UCSD-AML1 (cell line): ENCODE measurements around the gene GSTA5.
"Not testable (repeated sequence)": the region's sequence is repeated elsewhere in the genome, so short reads cannot be mapped to it uniquely, and the experiment has no call there.

Source experiments
- DNase-seq: peaks from one replicate; lab custom pipeline; 2025; ENCODE audit not compliant: unreplicated experiment; lab: John Stamatoyannopoulos, UW

GSTA5 gene

GRCh38 chr6:52794366-52794765, 46.2 kb downstream of the GSTA5 start:
- not testable (repeated sequence) for DNase-seq

DNA sequence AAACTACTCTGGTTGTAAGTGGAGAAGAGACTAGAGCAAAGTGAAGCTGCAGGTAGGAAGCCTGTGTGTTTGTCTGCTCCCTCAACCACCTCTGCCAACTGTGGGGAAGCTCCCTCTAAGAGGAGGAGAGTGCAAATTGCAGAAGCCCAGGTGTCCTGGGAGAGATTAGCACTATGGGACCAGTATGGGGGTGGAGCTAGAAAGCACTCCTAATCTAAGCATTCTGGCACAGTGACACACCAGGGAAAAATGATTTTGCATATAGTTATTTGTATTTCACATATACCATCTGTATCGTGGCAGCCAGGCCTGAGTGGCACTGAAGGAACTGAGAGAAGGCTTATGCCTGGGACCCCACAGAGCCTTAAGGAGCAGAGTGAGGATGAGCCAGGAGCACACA, 49.8 kb downstream of the GSTA5 start:
- no peak for DNase-seq

- DNase-seq = not testable (repeated sequence)
These were observed 51.0 kb downstream of the GSTA5 start for GRCh38 chr6:52789658-52790057.

DNA sequence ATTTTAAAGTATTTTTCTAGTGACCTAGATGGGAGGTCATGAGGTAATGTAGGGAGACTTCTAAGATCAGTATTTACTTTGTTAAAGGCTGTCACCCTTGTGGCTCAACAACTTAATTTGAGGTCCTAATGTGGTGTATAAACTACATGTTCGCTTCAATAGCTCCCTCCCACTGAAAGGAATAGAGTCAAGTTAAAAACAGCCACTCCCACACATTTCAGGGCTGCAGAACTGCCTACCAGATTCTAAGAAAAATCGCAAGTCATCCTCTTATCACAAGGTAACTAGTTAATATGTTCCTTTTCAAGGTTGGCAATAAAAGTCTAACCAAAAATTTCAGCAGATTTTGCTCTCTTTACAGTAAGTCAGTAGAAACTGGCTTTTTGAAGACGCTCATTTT, 52.1 kb downstream of the GSTA5 start:
- DNase-seq = no peak

- no peak for DNase-seq
These were observed 52.7 kb downstream of the GSTA5 start for GRCh38 chr6:52787917-52788316.

GRCh38 chr6:52786249-52786956, 54.2 kb downstream of the GSTA5 start:
- DNase-seq = no peak

DNA sequence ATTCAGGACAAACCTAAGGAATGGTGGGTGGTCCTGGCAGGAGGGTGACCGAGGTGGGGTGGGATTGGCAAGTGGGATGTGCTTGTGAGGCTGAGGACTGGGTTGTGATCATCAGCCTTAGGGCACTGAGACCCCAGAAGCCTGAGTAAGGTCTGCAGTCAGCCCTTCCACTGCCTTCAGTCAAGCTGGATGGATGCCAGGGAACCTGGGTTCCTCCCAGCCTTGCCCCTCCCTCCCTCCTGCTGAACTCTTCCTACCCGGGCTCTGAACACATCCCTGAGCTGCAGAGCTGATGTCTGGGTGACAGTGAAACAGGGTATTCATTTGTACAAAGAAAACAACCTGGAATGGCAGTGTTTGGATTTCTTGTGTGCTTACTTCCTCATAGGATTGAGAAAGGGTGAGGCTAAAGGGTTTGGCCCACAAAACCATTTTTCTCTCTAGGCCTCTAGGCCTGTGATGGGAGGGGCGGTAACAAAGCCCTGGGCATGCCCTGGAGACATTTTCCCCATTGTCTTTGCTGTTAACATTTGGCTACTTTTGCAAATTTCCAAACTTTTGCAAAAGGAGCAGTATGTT, 57.8 kb downstream of the GSTA5 start:
- DNase-seq = not testable (repeated sequence)

GRCh38 chr6:52782209-52782608, 58.4 kb downstream of the GSTA5 start:
- not testable (repeated sequence) for DNase-seq
